ENCODE measurements around the gene UCHL1.
"Not testable (repeated sequence)": the region's sequence is repeated elsewhere in the genome, so short reads cannot be mapped to it uniquely, and the experiment has no call there.

The UCHL1 gene

GRCh38 chr4:41268721-41269517, 12.2 kb downstream of the UCHL1 start:
- no peaks in the 10 kb centered on the region for H3K79me2 ChIP-seq (ENCODE audit: control insufficient read depth, insufficient read depth, low read length, unreplicated experiment)
- H3K4me1 ChIP-seq (ENCODE audit: control insufficient read depth, insufficient read depth, low read length, unreplicated experiment): no peaks in the 10 kb centered on the region
- no peak overlapping the region for H2AFZ ChIP-seq (ENCODE audit: low read length, unreplicated experiment)
- H3K27ac ChIP-seq (ENCODE audit: low read depth, low read length): no peak overlapping the region
- H3K4me3 ChIP-seq (ENCODE audit: low read depth, low read length): no peak overlapping the region
- peaks cover 43% of the 10 kb centered on the region for H3K36me3 ChIP-seq (ENCODE audit: insufficient read depth, low read length)
- no peaks in the 10 kb centered on the region for H3K27me3 ChIP-seq (ENCODE audit: insufficient read depth, low read length)

- peaks cover 35% of the 10 kb centered on the region for H3K36me3 ChIP-seq (ENCODE audit: insufficient read depth, low read length)
- no peak overlapping the region for H3K27ac ChIP-seq (ENCODE audit: low read depth, low read length)
- H3K4me3 ChIP-seq (ENCODE audit: low read depth, low read length): no peak overlapping the region
- H3K27me3 ChIP-seq (ENCODE audit: insufficient read depth, low read length): no peaks in the 10 kb centered on the region
- H2AFZ ChIP-seq (ENCODE audit: low read length, unreplicated experiment): no peak overlapping the region
- H3K4me1 ChIP-seq (ENCODE audit: control insufficient read depth, insufficient read depth, low read length, unreplicated experiment): no peaks in the 10 kb centered on the region
- H3K79me2 ChIP-seq (ENCODE audit: control insufficient read depth, insufficient read depth, low read length, unreplicated experiment): no peaks in the 10 kb centered on the region
These were observed 13.0 kb downstream of the UCHL1 start for GRCh38 chr4:41269682-41270081.

- H2AFZ ChIP-seq (ENCODE audit: low read length, unreplicated experiment); H3K79me2 ChIP-seq (ENCODE audit: control insufficient read depth, insufficient read depth, low read length, unreplicated experiment); H3K4me3 ChIP-seq (ENCODE audit: low read depth, low read length); H3K36me3 ChIP-seq (ENCODE audit: insufficient read depth, low read length); H3K27ac ChIP-seq (ENCODE audit: low read depth, low read length); H3K27me3 ChIP-seq (ENCODE audit: insufficient read depth, low read length); H3K4me1 ChIP-seq (ENCODE audit: control insufficient read depth, insufficient read depth, low read length, unreplicated experiment): not testable (repeated sequence)
These were observed 19.2 kb downstream of the UCHL1 start for GRCh38 chr4:41275931-41276330.

- no peaks in the 10 kb centered on the region for H3K27me3 ChIP-seq (ENCODE audit: insufficient read depth, low read length)
These were observed 23.3 kb downstream of the UCHL1 start for GRCh38 chr4:41280010-41280409.

GRCh38 chr4:41281038-41281634, 24.4 kb downstream of the UCHL1 start:
- Histone ChIP-seq H3K4me1 (ENCODE audit: control insufficient read depth, insufficient read depth, low read length, unreplicated experiment) (no peaks in the 10 kb centered on the region), H3K4me3 (ENCODE audit: low read depth, low read length) (no peak overlapping the region), H3K27me3 (ENCODE audit: insufficient read depth, low read length) (no peaks in the 10 kb centered on the region), H3K27ac (ENCODE audit: low read depth, low read length) (no peak overlapping the region), H2AFZ (ENCODE audit: low read length, unreplicated experiment) (no peak overlapping the region), H3K36me3 (ENCODE audit: insufficient read depth, low read length) (no peaks in the 10 kb centered on the region), H3K79me2 (ENCODE audit: control insufficient read depth, insufficient read depth, low read length, unreplicated experiment) (no peaks in the 10 kb centered on the region)

More at GRCh38 chr4:41280010-41280409, 23.3 kb downstream of the UCHL1 start:
- Histone ChIP-seq H3K4me1 (ENCODE audit: control insufficient read depth, insufficient read depth, low read length, unreplicated experiment) (no peaks in the 10 kb centered on the region), H3K36me3 (ENCODE audit: insufficient read depth, low read length) (no peaks in the 10 kb centered on the region), H3K4me3 (ENCODE audit: low read depth, low read length) (no peak overlapping the region), H3K27ac (ENCODE audit: low read depth, low read length) (no peak overlapping the region), H2AFZ (ENCODE audit: low read length, unreplicated experiment) (no peak overlapping the region), H3K79me2 (ENCODE audit: control insufficient read depth, insufficient read depth, low read length, unreplicated experiment) (no peaks in the 10 kb centered on the region)

GRCh38 chr4:41282366-41282765, 25.6 kb downstream of the UCHL1 start:
- no peaks in the 10 kb centered on the region for H3K79me2 ChIP-seq (ENCODE audit: control insufficient read depth, insufficient read depth, low read length, unreplicated experiment)
- H3K4me3 ChIP-seq (ENCODE audit: low read depth, low read length): no peak overlapping the region
- peaks cover 5% of the 10 kb centered on the region for H3K4me1 ChIP-seq (ENCODE audit: control insufficient read depth, insufficient read depth, low read length, unreplicated experiment)
- no peak overlapping the region for H2AFZ ChIP-seq (ENCODE audit: low read length, unreplicated experiment)
- H3K36me3 ChIP-seq (ENCODE audit: insufficient read depth, low read length): no peaks in the 10 kb centered on the region
- no peak overlapping the region for H3K27ac ChIP-seq (ENCODE audit: low read depth, low read length)
- no peaks in the 10 kb centered on the region for H3K27me3 ChIP-seq (ENCODE audit: insufficient read depth, low read length)

- H3K79me2 ChIP-seq (ENCODE audit: control insufficient read depth, insufficient read depth, low read length, unreplicated experiment): no peaks in the 10 kb centered on the region
- H3K27ac ChIP-seq (ENCODE audit: low read depth, low read length): no peak overlapping the region
- no peaks in the 10 kb centered on the region for H3K27me3 ChIP-seq (ENCODE audit: insufficient read depth, low read length)
- H3K4me1 ChIP-seq (ENCODE audit: control insufficient read depth, insufficient read depth, low read length, unreplicated experiment): peaks cover 5% of the 10 kb centered on the region
- H3K4me3 ChIP-seq (ENCODE audit: low read depth, low read length): no peak overlapping the region
- no peak overlapping the region for H2AFZ ChIP-seq (ENCODE audit: low read length, unreplicated experiment)
- H3K36me3 ChIP-seq (ENCODE audit: insufficient read depth, low read length): no peaks in the 10 kb centered on the region
These were observed 28.6 kb downstream of the UCHL1 start for GRCh38 chr4:41285202-41285863.

GRCh38 chr4:41285864-41286235, 29.1 kb downstream of the UCHL1 start:
- Histone ChIP-seq H3K27ac (ENCODE audit: low read depth, low read length) (no peak overlapping the region), H3K27me3 (ENCODE audit: insufficient read depth, low read length) (no peaks in the 10 kb centered on the region), H2AFZ (ENCODE audit: low read length, unreplicated experiment) (no peak overlapping the region), H3K4me1 (ENCODE audit: control insufficient read depth, insufficient read depth, low read length, unreplicated experiment) (peaks cover 5% of the 10 kb centered on the region), H3K4me3 (ENCODE audit: low read depth, low read length) (no peak overlapping the region), H3K79me2 (ENCODE audit: control insufficient read depth, insufficient read depth, low read length, unreplicated experiment) (no peaks in the 10 kb centered on the region), H3K36me3 (ENCODE audit: insufficient read depth, low read length) (no peaks in the 10 kb centered on the region)

- Histone ChIP-seq H3K27ac (ENCODE audit: low read depth, low read length) (no peak overlapping the region), H3K4me3 (ENCODE audit: low read depth, low read length) (no peak overlapping the region), H2AFZ (ENCODE audit: low read length, unreplicated experiment) (no peak overlapping the region), H3K79me2 (ENCODE audit: control insufficient read depth, insufficient read depth, low read length, unreplicated experiment) (no peaks in the 10 kb centered on the region), H3K4me1 (ENCODE audit: control insufficient read depth, insufficient read depth, low read length, unreplicated experiment) (peaks cover 5% of the 10 kb centered on the region), H3K27me3 (ENCODE audit: insufficient read depth, low read length) (no peaks in the 10 kb centered on the region), H3K36me3 (ENCODE audit: insufficient read depth, low read length) (no peaks in the 10 kb centered on the region)
These were observed 30.3 kb downstream of the UCHL1 start for GRCh38 chr4:41287005-41287404.

GRCh38 chr4:41287852-41288251, 31.1 kb downstream of the UCHL1 start:
- Histone ChIP-seq H3K79me2 (ENCODE audit: control insufficient read depth, insufficient read depth, low read length, unreplicated experiment) (no peaks in the 10 kb centered on the region), H3K36me3 (ENCODE audit: insufficient read depth, low read length) (no peaks in the 10 kb centered on the region), H3K27ac (ENCODE audit: low read depth, low read length) (no peak overlapping the region), H3K27me3 (ENCODE audit: insufficient read depth, low read length) (no peaks in the 10 kb centered on the region), H3K4me1 (ENCODE audit: control insufficient read depth, insufficient read depth, low read length, unreplicated experiment) (peaks cover 5% of the 10 kb centered on the region), H3K4me3 (ENCODE audit: low read depth, low read length) (no peak overlapping the region), H2AFZ (ENCODE audit: low read length, unreplicated experiment) (no peak overlapping the region)

- Histone ChIP-seq H3K79me2 (ENCODE audit: control insufficient read depth, insufficient read depth, low read length, unreplicated experiment) (no peaks in the 10 kb centered on the region), H3K27me3 (ENCODE audit: insufficient read depth, low read length) (no peaks in the 10 kb centered on the region), H3K4me3 (ENCODE audit: low read depth, low read length) (no peak overlapping the region), H3K36me3 (ENCODE audit: insufficient read depth, low read length) (no peaks in the 10 kb centered on the region), H3K4me1 (ENCODE audit: control insufficient read depth, insufficient read depth, low read length, unreplicated experiment) (peaks cover 5% of the 10 kb centered on the region), H3K27ac (ENCODE audit: low read depth, low read length) (no peak overlapping the region), H2AFZ (ENCODE audit: low read length, unreplicated experiment) (no peak overlapping the region)
These were observed 31.5 kb downstream of the UCHL1 start for GRCh38 chr4:41288254-41288653.

Data from ACC112 (cell line).